ENCODE data around the gene TANGO2. TPM values are rescaled to one million over a fixed set of nuclear protein-coding genes. Genes with fewer than 3 reads are reported as not detected.
"Not testable (repeated sequence)": the region's sequence is repeated elsewhere in the genome, so short reads cannot be mapped to it uniquely, and the experiment has no call there.

Gene TANGO2
- total and polyA plus RNA-seq, 10 of the 15 experiments (the other 5 are each of a cell fraction or from before 2014, with no cell fraction given) = 4.0 to 24.8 (median 20.9) TPM

GRCh38 chr22:20066617-20067383 lies 45.9 kb downstream of the TANGO2 start:
- Histone ChIP-seq H3K4me3 (no peak overlapping the region), H3K27ac (ENCODE audit: control insufficient read depth, insufficient read depth) (no peak overlapping the region), H3K36me3 (ENCODE audit: control insufficient read depth in 2 of 2, insufficient read depth in 2 of 2, low read length in 1 of 2) (peaks cover 0 to 4% of the 10 kb centered on the region in 2 experiments; a peak in 3 of 4 replicates), H3K4me2 (ENCODE audit: control insufficient read depth, insufficient read depth) (no peak overlapping the region), H3K4me1 (ENCODE audit: control insufficient read depth, insufficient read depth, low read length) (no peaks in the 10 kb centered on the region), H3K79me2 (ENCODE audit: control insufficient read depth, insufficient read depth, low read length) (no peaks in the 10 kb centered on the region), H4K20me1 (ENCODE audit: control insufficient read depth, insufficient read depth) (no peaks in the 10 kb centered on the region), H3K9me3 (replicated peaks; ENCODE audit: control insufficient read depth, insufficient read depth, low read length) (no peaks in the 10 kb centered on the region), H2AFZ (ENCODE audit: control insufficient read depth, low read depth, low read length) (no peak overlapping the region), H3K9ac (ENCODE audit: control insufficient read depth, insufficient read depth, low read length) (no peak overlapping the region), H3K27me3 (replicated peaks in 1 of 2; ENCODE audit: control insufficient read depth in 2 of 2, insufficient read depth in 2 of 2, low read length in 1 of 2) (no peaks in the 10 kb centered on the region)
- no TSS peak for BruUV-seq (replicated peaks)
- ATAC-seq (no peak), DNase-seq (ENCODE audit: low read depth, low spot score) (no peak), FAIRE-seq (no peak)
- in situ Hi-C loops (cut with MboI) = no loop called here
- intact Hi-C loops (cut with micrococcal nuclease; ENCODE audit: unreplicated experiment) = no loop called here
- WGBS (ENCODE audit: insufficient coverage, insufficient replicate concordance, low lambda C conversion rate, missing lambda C conversion rate) = 92% methylated on average over 11 of the region's 11 CpGs
- ChIA-PET CTCF (interaction anchor here (1.6 kb wide), 1 partner anchor 16 kb away, joined by 3 read pairs; no protein-coding TSS in a partner anchor), SMC1A (ENCODE audit: uncharacterized antibody, unreplicated experiment) (no interaction called here), POLR2A (no interaction called here), RAD21 (ENCODE audit: unreplicated experiment) (no interaction called here)
- TF ChIP-seq CHD2 (IDR thresholded peaks at IDR 0.05; ENCODE audit: borderline replicate concordance, low read depth, low read length) (no peak), CBX3 (IDR thresholded peaks at IDR 0.05; ENCODE audit: borderline replicate concordance, low read depth) (no peak), ZBTB40 (IDR thresholded peaks at IDR 0.05; ENCODE audit: borderline replicate concordance) (no peak), CEBPB (IDR thresholded peaks at IDR 0.05; ENCODE audit: borderline replicate concordance in 1 of 2, low read depth in 2 of 2, low read length in 2 of 2) (no peak), RELA (IDR thresholded peaks at IDR 0.05; ENCODE audit: borderline replicate concordance, partially characterized antibody) (no peak), LARP7 (IDR thresholded peaks at IDR 0.05) (no peak), ATF3 (IDR thresholded peaks at IDR 0.05; ENCODE audit: borderline replicate concordance, extremely low read depth, low read depth, low read length) (no peak), GABPA (IDR thresholded peaks at IDR 0.05; ENCODE audit: low read depth) (no peak)
- TF ChIP-seq, protein P1, sequence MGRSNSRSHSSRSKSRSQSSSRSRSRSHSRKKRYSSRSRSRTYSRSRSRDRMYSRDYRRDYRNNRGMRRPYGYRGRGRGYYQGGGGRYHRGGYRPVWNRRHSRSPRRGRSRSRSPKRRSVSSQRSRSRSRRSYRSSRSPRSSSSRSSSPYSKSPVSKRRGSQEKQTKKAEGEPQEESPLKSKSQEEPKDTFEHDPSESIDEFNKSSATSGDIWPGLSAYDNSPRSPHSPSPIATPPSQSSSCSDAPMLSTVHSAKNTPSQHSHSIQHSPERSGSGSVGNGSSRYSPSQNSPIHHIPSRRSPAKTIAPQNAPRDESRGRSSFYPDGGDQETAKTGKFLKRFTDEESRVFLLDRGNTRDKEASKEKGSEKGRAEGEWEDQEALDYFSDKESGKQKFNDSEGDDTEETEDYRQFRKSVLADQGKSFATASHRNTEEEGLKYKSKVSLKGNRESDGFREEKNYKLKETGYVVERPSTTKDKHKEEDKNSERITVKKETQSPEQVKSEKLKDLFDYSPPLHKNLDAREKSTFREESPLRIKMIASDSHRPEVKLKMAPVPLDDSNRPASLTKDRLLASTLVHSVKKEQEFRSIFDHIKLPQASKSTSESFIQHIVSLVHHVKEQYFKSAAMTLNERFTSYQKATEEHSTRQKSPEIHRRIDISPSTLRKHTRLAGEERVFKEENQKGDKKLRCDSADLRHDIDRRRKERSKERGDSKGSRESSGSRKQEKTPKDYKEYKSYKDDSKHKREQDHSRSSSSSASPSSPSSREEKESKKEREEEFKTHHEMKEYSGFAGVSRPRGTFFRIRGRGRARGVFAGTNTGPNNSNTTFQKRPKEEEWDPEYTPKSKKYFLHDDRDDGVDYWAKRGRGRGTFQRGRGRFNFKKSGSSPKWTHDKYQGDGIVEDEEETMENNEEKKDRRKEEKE (IDR thresholded peaks at IDR 0.05) = no peak

GRCh38 chr22:20067384-20067682 lies 46.4 kb downstream of the TANGO2 start:
- H3K4me3 ChIP-seq; H3K9ac ChIP-seq (ENCODE audit: control insufficient read depth, insufficient read depth, low read length); RAD21 ChIA-PET (ENCODE audit: unreplicated experiment); H3K4me2 ChIP-seq (ENCODE audit: control insufficient read depth, insufficient read depth); H3K27ac ChIP-seq (ENCODE audit: control insufficient read depth, insufficient read depth); in situ Hi-C loops (cut with MboI); DNase-seq (ENCODE audit: low read depth, low spot score); FAIRE-seq; H3K4me1 ChIP-seq (ENCODE audit: control insufficient read depth, insufficient read depth, low read length); H3K79me2 ChIP-seq (ENCODE audit: control insufficient read depth, insufficient read depth, low read length); ATAC-seq; POLR2A ChIA-PET; H3K36me3 ChIP-seq (ENCODE audit: control insufficient read depth in 2 of 2, insufficient read depth in 2 of 2, low read length in 1 of 2); H3K27me3 ChIP-seq (replicated peaks in 1 of 2; ENCODE audit: control insufficient read depth in 2 of 2, insufficient read depth in 2 of 2, low read length in 1 of 2); intact Hi-C loops (cut with micrococcal nuclease; ENCODE audit: unreplicated experiment); BruUV-seq (replicated peaks); H4K20me1 ChIP-seq (ENCODE audit: control insufficient read depth, insufficient read depth); H3K9me3 ChIP-seq (replicated peaks; ENCODE audit: control insufficient read depth, insufficient read depth, low read length); H2AFZ ChIP-seq (ENCODE audit: control insufficient read depth, low read depth, low read length): not testable (repeated sequence)
- ChIA-PET CTCF (interaction anchor here (1.6 kb wide), 1 partner anchor 16 kb away, joined by 3 read pairs; no protein-coding TSS in a partner anchor), SMC1A (ENCODE audit: uncharacterized antibody, unreplicated experiment) (interaction anchor here (0.6 kb wide), 1 partner anchor 612 kb away, joined by 3 read pairs; no protein-coding TSS in a partner anchor)
- 96% methylated on average over 3 of the region's 3 CpGs for WGBS (ENCODE audit: insufficient coverage, insufficient replicate concordance, low lambda C conversion rate, missing lambda C conversion rate)
